Neural progenitor cell (in vitro differentiated cells): ENCODE data around the gene COX4I2.

Source experiments
- EZH2 ChIP-seq: fragments of 200-600 bp; sonication (generic); IDR thresholded peaks from 2 replicates; pipeline ENCODE4 v1.6.1; 2017; ENCODE audit warnings: antibody characterized with exemption, mild to moderate bottlenecking, moderate library complexity
- TF ChIP-seq, protein P1 (sequence below): fragments of 200-600 bp; sonication (generic); IDR thresholded peaks from 2 replicates; pipeline ENCODE4 v1.5.1; 2017; ENCODE audit warnings: antibody characterized with exemption, mild to moderate bottlenecking

DNA sequence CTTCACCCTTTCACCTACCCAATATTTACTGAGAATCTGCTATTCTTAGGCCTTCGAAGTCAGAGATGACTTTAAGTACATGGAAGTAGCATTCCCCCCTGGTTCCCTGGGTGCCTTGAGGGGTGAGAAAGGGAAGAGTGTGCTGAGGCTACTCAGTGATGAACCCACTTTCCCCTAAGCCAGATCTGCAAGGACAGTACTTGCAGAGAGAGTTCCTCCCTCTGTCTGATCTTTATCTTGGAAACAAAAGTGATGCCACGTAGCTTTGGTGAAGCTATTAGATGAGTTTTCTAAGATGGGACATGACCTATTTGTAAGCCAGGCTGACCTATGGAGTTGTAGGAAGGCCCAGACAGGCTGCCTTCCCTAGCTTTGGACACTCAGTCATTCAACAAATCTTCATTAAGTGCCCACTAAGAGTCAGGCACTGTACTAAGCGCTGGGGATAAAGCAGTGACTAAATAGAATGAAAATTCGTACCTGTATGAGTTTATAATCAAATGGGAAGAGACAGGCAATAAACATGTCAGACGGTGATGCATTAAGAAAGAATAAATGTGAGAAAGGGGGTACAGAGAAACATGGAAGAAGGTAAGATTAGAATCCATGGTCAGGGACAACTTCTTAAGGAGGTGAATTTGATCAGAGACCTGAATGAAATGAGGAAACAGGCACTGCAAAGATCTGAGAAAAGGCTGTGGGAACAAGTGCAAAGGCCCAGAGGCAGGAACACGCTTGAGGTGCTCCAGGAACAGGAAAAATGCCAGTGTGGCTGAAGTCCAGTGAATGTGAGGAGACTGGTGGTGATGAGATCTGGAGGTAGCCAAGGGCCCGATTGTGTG is 42.8 kb downstream of the COX4I2 start:
- TF ChIP-seq, protein P1, sequence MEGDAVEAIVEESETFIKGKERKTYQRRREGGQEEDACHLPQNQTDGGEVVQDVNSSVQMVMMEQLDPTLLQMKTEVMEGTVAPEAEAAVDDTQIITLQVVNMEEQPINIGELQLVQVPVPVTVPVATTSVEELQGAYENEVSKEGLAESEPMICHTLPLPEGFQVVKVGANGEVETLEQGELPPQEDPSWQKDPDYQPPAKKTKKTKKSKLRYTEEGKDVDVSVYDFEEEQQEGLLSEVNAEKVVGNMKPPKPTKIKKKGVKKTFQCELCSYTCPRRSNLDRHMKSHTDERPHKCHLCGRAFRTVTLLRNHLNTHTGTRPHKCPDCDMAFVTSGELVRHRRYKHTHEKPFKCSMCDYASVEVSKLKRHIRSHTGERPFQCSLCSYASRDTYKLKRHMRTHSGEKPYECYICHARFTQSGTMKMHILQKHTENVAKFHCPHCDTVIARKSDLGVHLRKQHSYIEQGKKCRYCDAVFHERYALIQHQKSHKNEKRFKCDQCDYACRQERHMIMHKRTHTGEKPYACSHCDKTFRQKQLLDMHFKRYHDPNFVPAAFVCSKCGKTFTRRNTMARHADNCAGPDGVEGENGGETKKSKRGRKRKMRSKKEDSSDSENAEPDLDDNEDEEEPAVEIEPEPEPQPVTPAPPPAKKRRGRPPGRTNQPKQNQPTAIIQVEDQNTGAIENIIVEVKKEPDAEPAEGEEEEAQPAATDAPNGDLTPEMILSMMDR = no peak
- no peak for TF ChIP-seq EZH2
